ENCODE data around the gene CDKN1A. TPM values are rescaled to one million over a fixed set of nuclear protein-coding genes. Genes with fewer than 3 reads are reported as not detected.

Gene CDKN1A
- total RNA-seq, 4 donors from 2014 or later = 143 to 200 (median 181) TPM

GRCh38 chr6:36671687-36672375, 6.7 kb upstream of the CDKN1A start:
- H3K4me3 ChIP-seq (ENCODE audit: low read depth, poor library complexity, severe bottlenecking) = no peak overlapping the region
- WGBS, 2 donors = 84 to 87% methylated on average over 6 of the region's 6 CpGs
- intact Hi-C loops (cut with DNase I; ENCODE audit: low total_unique reads) = loop anchor here (10.0 kb wide), 1 partner anchor 47 kb away; no protein-coding TSS in a partner anchor
- DNase-seq (ENCODE audit: low spot score in 2 of 2) = no peak
- TF ChIP-seq CTCF (IDR thresholded peaks at IDR 0.05) (no peak), POLR2A (IDR thresholded peaks at IDR 0.05) (no peak)

- TF ChIP-seq CTCF (IDR thresholded peaks at IDR 0.05) (no peak), POLR2A (IDR thresholded peaks at IDR 0.05) (no peak)
- intact Hi-C loops (cut with DNase I; ENCODE audit: low total_unique reads) = loop anchor here (10.0 kb wide), 1 partner anchor 49 kb away; no protein-coding TSS in a partner anchor
- no peak for DNase-seq (ENCODE audit: low spot score in 2 of 2)
- 74 to 76% methylated on average over 10 of the region's 10 CpGs for WGBS, 2 donors
- H3K4me3 ChIP-seq (ENCODE audit: low read depth, poor library complexity, severe bottlenecking) = no peak overlapping the region
These were observed 4.6 kb upstream of the CDKN1A start for GRCh38 chr6:36673882-36674281.

- H3K4me3 ChIP-seq (ENCODE audit: low read depth, poor library complexity, severe bottlenecking) = no peak overlapping the region
- TF ChIP-seq POLR2A (IDR thresholded peaks at IDR 0.05) (no peak), CTCF (IDR thresholded peaks at IDR 0.05) (no peak)
- no peak for DNase-seq (ENCODE audit: low spot score in 2 of 2)
- WGBS, 2 donors = 73 to 83% methylated on average over 7 of the region's 7 CpGs
- intact Hi-C loops (cut with DNase I; ENCODE audit: low total_unique reads) = loop anchor here (10.0 kb wide), 1 partner anchor 50 kb away; no protein-coding TSS in a partner anchor
These were observed 3.6 kb upstream of the CDKN1A start for GRCh38 chr6:36674942-36675341.

- TF ChIP-seq CTCF (IDR thresholded peaks at IDR 0.05) (no peak), POLR2A (IDR thresholded peaks at IDR 0.05) (no peak)
- H3K4me3 ChIP-seq (ENCODE audit: low read depth, poor library complexity, severe bottlenecking) = no peak overlapping the region
- intact Hi-C loops (cut with DNase I; ENCODE audit: low total_unique reads) = loop anchor here (10.0 kb wide), 1 partner anchor 52 kb away; no protein-coding TSS in a partner anchor
- no peak for DNase-seq (ENCODE audit: low spot score in 2 of 2)
- WGBS, 2 donors = 46 to 61% methylated on average over 4 of the region's 4 CpGs
These were observed 2.1 kb upstream of the CDKN1A start for GRCh38 chr6:36676141-36677058.

DNA sequence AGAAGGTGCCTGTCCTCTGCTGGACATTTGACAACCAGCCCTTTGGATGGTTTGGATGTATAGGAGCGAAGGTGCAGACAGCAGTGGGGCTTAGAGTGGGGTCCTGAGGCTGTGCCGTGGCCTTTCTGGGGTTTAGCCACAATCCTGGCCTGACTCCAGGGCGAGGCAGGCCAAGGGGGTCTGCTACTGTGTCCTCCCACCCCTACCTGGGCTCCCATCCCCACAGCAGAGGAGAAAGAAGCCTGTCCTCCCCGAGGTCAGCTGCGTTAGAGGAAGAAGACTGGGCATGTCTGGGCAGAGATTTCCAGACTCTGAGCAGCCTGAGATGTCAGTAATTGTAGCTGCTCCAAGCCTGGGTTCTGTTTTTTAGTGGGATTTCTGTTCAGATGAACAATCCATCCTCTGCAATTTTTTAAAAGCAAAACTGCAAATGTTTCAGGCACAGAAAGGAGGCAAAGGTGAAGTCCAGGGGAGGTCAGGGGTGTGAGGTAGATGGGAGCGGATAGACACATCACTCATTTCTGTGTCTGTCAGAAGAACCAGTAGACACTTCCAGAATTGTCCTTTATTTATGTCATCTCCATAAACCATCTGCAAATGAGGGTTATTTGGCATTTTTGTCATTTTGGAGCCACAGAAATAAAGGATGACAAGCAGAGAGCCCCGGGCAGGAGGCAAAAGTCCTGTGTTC, 1.3 kb upstream of the CDKN1A start:
- intact Hi-C loops (cut with DNase I; ENCODE audit: low total_unique reads) = loop anchor here (10.0 kb wide), 1 partner anchor 52 kb away; no protein-coding TSS in a partner anchor
- 34 to 41% methylated on average over 7 of the region's 7 CpGs for WGBS, 2 donors
- DNase-seq (ENCODE audit: low spot score in 2 of 2) = no peak
- H3K4me3 ChIP-seq (ENCODE audit: low read depth, poor library complexity, severe bottlenecking) = no peak overlapping the region
- no peak for TF ChIP-seq POLR2A (IDR thresholded peaks at IDR 0.05)
- TF ChIP-seq CTCF (IDR thresholded peaks at IDR 0.05) = no peak

Measured in lower leg skin (tissue), 4 donors.